Body of pancreas (tissue), 4 donors: ENCODE results near the gene TRIM25.

ENCODE experiments used
- POLR2A ChIP-seq, 3 donors: fragments of 450-650 bp; IDR thresholded peaks; one replicate each; pipeline ENCODE4 v1.6.1; 2016; ENCODE audit warnings: antibody characterized with exemption in 3 of 3, mild to moderate bottlenecking in 2 of 3
- TF ChIP-seq, protein P1 (sequence below), 7 experiments: fragments of 450-650 bp in 4 of 7; fragments of 200-600 bp in 3 of 7; sonication (generic) in 3 of 7; IDR thresholded peaks; one replicate each; pipeline ENCODE4 v1.5.1; 2016 to 2019; ENCODE audit warnings: antibody characterized with exemption in 7 of 7

DNA sequence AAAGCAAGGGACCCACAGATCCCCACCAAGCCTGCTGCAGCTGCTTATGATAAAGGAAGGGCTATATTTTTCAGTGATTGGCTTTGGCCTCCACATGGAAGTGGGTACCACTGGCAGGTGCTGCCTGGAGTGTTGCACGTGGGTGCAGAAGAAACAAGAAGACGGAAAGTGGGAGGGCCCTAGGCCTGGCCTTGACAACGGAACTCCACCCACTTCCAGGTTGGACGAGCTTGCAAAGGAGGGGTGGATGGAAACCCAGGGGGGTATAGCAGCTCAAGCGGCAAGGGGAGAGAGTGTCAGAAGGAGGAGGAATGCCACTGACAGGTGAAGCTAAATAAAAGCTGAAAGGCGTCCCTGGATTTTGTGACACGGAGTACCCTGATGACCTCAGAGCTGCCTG is 20.3 kb downstream of the TRIM25 start:
- TF ChIP-seq, protein P1, sequence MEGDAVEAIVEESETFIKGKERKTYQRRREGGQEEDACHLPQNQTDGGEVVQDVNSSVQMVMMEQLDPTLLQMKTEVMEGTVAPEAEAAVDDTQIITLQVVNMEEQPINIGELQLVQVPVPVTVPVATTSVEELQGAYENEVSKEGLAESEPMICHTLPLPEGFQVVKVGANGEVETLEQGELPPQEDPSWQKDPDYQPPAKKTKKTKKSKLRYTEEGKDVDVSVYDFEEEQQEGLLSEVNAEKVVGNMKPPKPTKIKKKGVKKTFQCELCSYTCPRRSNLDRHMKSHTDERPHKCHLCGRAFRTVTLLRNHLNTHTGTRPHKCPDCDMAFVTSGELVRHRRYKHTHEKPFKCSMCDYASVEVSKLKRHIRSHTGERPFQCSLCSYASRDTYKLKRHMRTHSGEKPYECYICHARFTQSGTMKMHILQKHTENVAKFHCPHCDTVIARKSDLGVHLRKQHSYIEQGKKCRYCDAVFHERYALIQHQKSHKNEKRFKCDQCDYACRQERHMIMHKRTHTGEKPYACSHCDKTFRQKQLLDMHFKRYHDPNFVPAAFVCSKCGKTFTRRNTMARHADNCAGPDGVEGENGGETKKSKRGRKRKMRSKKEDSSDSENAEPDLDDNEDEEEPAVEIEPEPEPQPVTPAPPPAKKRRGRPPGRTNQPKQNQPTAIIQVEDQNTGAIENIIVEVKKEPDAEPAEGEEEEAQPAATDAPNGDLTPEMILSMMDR (IDR thresholded peaks at IDR 0.05), result no peak
- no peak for TF ChIP-seq POLR2A (IDR thresholded peaks at IDR 0.05)
